PC-3 (cell line): ENCODE measurements around the gene ASB16. TPM values are rescaled to one million over a fixed set of nuclear protein-coding genes. Genes with fewer than 3 reads are reported as not detected.
A peak's percentile ranks its signal among the peaks of the same experiment; 100 is the strongest.

Experiments used
- ATAC-seq: fragments of 200-7000 bp; cut with Tn5 transposase; 2 replicates; pipeline ENCODE4 v1.9.1; 2020; ENCODE audit warnings: mild to moderate bottlenecking, moderate library complexity
- BruUV-seq: library from RNA; stranded (reverse); fragments of 400-500 nt; replicated peaks from 2 replicates; lab custom pipeline; 2021; lab: Mats Ljungman, UMichigan
- CTCF ChIA-PET: fragments of 300-600 bp; sonication (Branson Sonifier 250); formaldehyde crosslinking; loops from one replicate; lab custom pipeline; 2022; ENCODE audit warnings: antibody characterized with exemption; lab: Charles Lee
- POLR2A ChIA-PET: fragments of 300-600 bp; sonication (Branson Sonifier 250); formaldehyde crosslinking; loops from one replicate; lab custom pipeline; 2022; ENCODE audit warnings: antibody characterized with exemption; ENCODE audit not compliant: unreplicated experiment; lab: Charles Lee
- DNase-seq: peaks from one replicate; pipeline ENCODE4 v3.0.0-alpha.2; 2015
- H2AFZ ChIP-seq: fragments of 300-600 bp; sonication (generic); 2 replicates; pipeline ENCODE4 v1.6.0; 2016; ENCODE audit warnings: antibody characterized with exemption, low read length
- H3F3A ChIP-seq: fragments of 300-600 bp; sonication (generic); one replicate; pipeline ENCODE4 v1.6.0; 2017; ENCODE audit warnings: antibody characterized with exemption, low read length, control low read depth, mild to moderate bottlenecking; ENCODE audit not compliant: unreplicated experiment
- H3K27ac ChIP-seq: fragments of 300-600 bp; sonication (generic); 2 replicates; pipeline ENCODE4 v1.5.1; 2016; ENCODE audit warnings: mild to moderate bottlenecking, low read length
- H3K27me3 ChIP-seq: fragments of 300-600 bp; sonication (generic); 2 replicates; pipeline ENCODE4 v1.6.1; 2016; ENCODE audit warnings: low read length, mixed read lengths
- H3K36me3 ChIP-seq: fragments of 300-600 bp; sonication (generic); 2 replicates; pipeline ENCODE4 v1.6.1; 2016; ENCODE audit warnings: low read depth, mixed run types, low read length, mixed read lengths
- H3K4me1 ChIP-seq: fragments of 300-600 bp; sonication (generic); 2 replicates; pipeline ENCODE4 v1.5.1; 2016; ENCODE audit warnings: low read length; ENCODE audit not compliant: insufficient read depth
- H3K4me2 ChIP-seq: fragments of 300-600 bp; sonication (generic); 2 replicates; pipeline ENCODE4 v1.6.0; 2016; ENCODE audit warnings: low read length
- H3K4me3 ChIP-seq: fragments of 300-600 bp; sonication (generic); 2 replicates; pipeline ENCODE4 v1.5.1; 2016; ENCODE audit warnings: mild to moderate bottlenecking, low read length, mixed read lengths
- H3K79me2 ChIP-seq: fragments of 300-600 bp; sonication (generic); 2 replicates; pipeline ENCODE4 v1.6.1; 2017; ENCODE audit warnings: low read length, mixed read lengths
- H3K9ac ChIP-seq: fragments of 300-600 bp; sonication (generic); 2 replicates; pipeline ENCODE4 v1.6.0; 2016; ENCODE audit warnings: mild to moderate bottlenecking, low read length
- H3K9me2 ChIP-seq: fragments of 300-600 bp; sonication (generic); replicated peaks from 2 replicates; pipeline ENCODE4 v1.6.1; 2016; ENCODE audit warnings: mixed run types, low read length, mixed read lengths
- H3K9me3 ChIP-seq: fragments of 300-600 bp; sonication (generic); 2 replicates; pipeline ENCODE4 v1.6.1; 2016; ENCODE audit warnings: low read length, mixed read lengths
- H4K20me1 ChIP-seq: fragments of 300-600 bp; sonication (generic); 2 replicates; pipeline ENCODE4 v1.6.1; 2016; ENCODE audit warnings: low read length, mixed read lengths
- CTCF ChIP-seq: fragments of 300-600 bp; sonication (generic); conservative IDR thresholded peaks from 2 replicates; pipeline ENCODE4 v1.5.1; 2017; ENCODE audit warnings: antibody characterized with exemption, low read depth, mild to moderate bottlenecking, low read length
- EZH2 ChIP-seq: fragments of 300-600 bp; sonication (generic); IDR thresholded peaks from one replicate; pipeline ENCODE4 v1.6.1; 2017; ENCODE audit warnings: antibody characterized with exemption, mild to moderate bottlenecking, low read length; ENCODE audit not compliant: unreplicated experiment
- EZH2phosphoT487 ChIP-seq: fragments of 300-600 bp; sonication (generic); IDR thresholded peaks from 2 replicates; pipeline ENCODE4 v1.6.1; 2018; ENCODE audit warnings: mild to moderate bottlenecking, antibody characterized with exemption, low read length, borderline replicate concordance
- intact Hi-C: fragments of 100-400 bp; cut with micrococcal nuclease; formaldehyde crosslinking; loops from 2 replicates; pipeline ENCODE4 v1.9.0; 2023
- total RNA-seq: library from RNA; depleted of rRNA; stranded (reverse); fragments of >200 nt; gene quantifications from 2 replicates; pipeline ENCODE4 v1.2.3, GENCODE V29; 2014

The ASB16 gene
- total RNA-seq, 1 experiment from 2014 or later, result 0.51 TPM

GRCh38 chr17:44197980-44198720 lies 27.6 kb downstream of the ASB16 start:
- H3K4me3 ChIP-seq, result peak overlapping the region; percentile 85
- H3K36me3 ChIP-seq, result peaks cover 32% of the 10 kb centered on the region
- peak; percentile 27 for ATAC-seq
- peak; percentile 64 for DNase-seq
- no peaks in the 10 kb centered on the region for H3F3A ChIP-seq
- TF ChIP-seq EZH2phosphoT487, result no peak
- TF ChIP-seq EZH2, result no peak
- TF ChIP-seq CTCF, result peak; percentile 48; the same call in 1 of the 2 replicates
- peak overlapping the region; percentile 74 for H3K27ac ChIP-seq
- H2AFZ ChIP-seq, result peak overlapping the region; percentile 66
- no peaks in the 10 kb centered on the region for H3K9me2 ChIP-seq
- intact Hi-C loops, result loop anchor here (1.0 to 10.0 kb wide), 2 partner anchors 12 to 307 kb away; partner anchors contain the start of genes GPATCH8 and TMUB2
- peak overlapping the region; percentile 91 for H3K9ac ChIP-seq
- TSS peak; percentile 52 for BruUV-seq
- H4K20me1 ChIP-seq, result no peaks in the 10 kb centered on the region
- H3K9me3 ChIP-seq, result no peaks in the 10 kb centered on the region
- peaks cover 36% of the 10 kb centered on the region for H3K79me2 ChIP-seq
- POLR2A ChIA-PET, result no interaction called here
- no peaks in the 10 kb centered on the region for H3K27me3 ChIP-seq
- H3K4me1 ChIP-seq, result peaks cover 20% of the 10 kb centered on the region
- H3K4me2 ChIP-seq, result peak overlapping the region; percentile 87
- CTCF ChIA-PET, result interaction anchor here (0.6 kb wide), 1 partner anchor 823 kb away, joined by 3 read pairs; no protein-coding TSS in a partner anchor

DNA sequence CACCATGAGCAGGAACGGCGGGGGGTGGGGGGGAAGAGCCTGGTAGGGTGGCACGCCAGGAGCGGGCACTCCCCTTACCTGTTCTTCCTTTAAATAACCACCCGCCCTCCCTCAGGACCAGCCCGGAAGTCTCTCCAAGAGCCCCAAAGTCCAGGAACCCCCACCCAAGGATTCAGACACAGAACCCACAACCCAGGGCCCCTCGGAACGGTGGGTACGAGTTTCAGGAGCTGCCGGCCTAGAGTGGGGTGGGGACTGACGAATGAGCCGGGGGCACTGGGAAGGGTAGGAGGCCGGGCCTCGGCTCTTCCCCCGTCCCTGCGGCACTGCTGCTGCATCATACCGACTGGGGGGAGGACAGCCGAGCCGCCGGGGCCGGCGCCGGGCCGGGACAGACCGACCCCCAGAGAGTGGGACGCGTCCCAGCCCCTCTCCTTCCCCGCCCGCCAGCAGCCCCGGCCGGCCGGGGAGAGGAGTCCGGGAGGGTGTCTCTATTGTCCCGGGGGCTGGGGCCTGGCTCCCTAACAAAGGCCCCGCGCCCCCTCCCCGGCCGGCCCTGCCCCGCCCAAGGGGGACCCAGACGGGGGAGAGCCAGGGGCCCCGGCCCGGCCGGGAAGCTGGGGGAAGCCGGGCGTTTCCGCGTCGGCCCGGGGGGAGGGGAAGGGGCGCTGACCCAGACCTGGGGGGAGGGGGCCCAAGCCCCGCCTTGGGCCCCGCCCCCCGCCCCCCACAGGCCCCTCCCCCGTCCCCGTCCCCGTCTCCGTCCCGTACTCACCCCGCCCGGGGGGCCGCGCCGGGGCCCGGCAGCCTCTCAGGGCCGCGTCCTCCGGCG lies 28.4 kb downstream of the ASB16 start:
- H3K4me3 ChIP-seq, result peak overlapping the region; percentile 89
- no peaks in the 10 kb centered on the region for H3K9me3 ChIP-seq
- intact Hi-C loops, result loop anchor here (1.0 to 10.0 kb wide), 2 partner anchors 13 to 306 kb away; partner anchors contain the start of genes GPATCH8 and TMUB2
- BruUV-seq, result TSS peak; percentile 61
- peaks cover under 1% of the 10 kb centered on the region for H3F3A ChIP-seq
- ChIA-PET POLR2A (interaction anchor here (0.6 to 0.7 kb wide), 2 partner anchors 9 to 75 kb away, joined by 3 to 6 read pairs; no protein-coding TSS in a partner anchor), CTCF (interaction anchor here (0.6 to 0.8 kb wide), 4 partner anchors 61 to 823 kb away, joined by 3 to 7 read pairs (median 3); no protein-coding TSS in a partner anchor)
- DNase-seq (peak; percentile 55), ATAC-seq (peak; percentile 18)
- peaks cover 36% of the 10 kb centered on the region for H3K79me2 ChIP-seq
- H3K4me2 ChIP-seq, result peak overlapping the region; percentile 87
- no peaks in the 10 kb centered on the region for H3K9me2 ChIP-seq
- H3K9ac ChIP-seq, result peak overlapping the region; percentile 91
- H2AFZ ChIP-seq, result peak overlapping the region; percentile 66
- TF ChIP-seq EZH2 (no peak), EZH2phosphoT487 (no peak), CTCF (no peak; the same call in 1 of the 2 replicates)
- no peaks in the 10 kb centered on the region for H4K20me1 ChIP-seq
- peak overlapping the region; percentile 74 for H3K27ac ChIP-seq
- H3K4me1 ChIP-seq, result peaks cover 27% of the 10 kb centered on the region
- peaks cover 31% of the 10 kb centered on the region for H3K36me3 ChIP-seq
- H3K27me3 ChIP-seq, result no peaks in the 10 kb centered on the region
